GM19452 (cell line): ENCODE results near the gene RASGRF1.

Experiments
- ATAC-seq: cut with Tn5 transposase; IDR thresholded peaks from one replicate; pipeline ENCODE4 v1.9.1; 2021; ENCODE audit not compliant: unreplicated experiment

RASGRF1 gene

DNA sequence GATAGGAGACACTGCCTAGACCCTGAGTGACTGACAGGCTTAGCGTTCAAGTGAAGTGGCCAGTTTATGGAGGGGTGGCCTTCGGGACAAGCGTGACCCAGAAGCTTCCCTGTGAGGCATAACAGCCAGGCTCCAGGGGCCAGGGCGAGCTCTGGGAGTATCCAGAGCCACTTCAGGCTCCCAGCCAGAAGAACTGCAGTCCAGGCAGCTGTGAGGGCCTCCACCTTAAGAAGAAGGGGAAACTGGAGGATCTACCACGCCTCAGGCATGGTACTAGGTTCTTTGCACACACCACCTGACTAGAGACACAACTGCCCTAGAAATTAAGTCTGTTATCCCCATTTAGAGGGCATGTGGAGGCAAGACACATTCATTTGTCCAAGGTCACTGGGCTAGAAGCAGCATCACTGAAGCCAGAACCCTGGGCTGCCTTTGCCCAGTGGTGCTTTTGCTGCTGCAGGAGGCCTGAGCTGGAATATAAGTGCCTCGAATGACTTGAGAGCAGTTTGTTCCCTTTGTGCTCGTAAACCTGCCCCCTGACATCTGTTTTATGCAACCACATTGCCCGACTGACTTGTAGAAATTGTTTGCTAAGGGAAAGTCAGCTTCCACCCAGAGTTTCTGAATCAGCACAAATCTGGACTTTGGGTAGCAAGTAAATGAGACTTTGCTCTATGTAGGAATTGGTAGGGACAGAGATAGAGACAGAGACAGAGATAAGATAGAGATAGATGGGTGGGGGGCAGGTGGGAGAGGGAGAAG lies 23.3 kb downstream of the RASGRF1 start:
- no peak for ATAC-seq

DNA sequence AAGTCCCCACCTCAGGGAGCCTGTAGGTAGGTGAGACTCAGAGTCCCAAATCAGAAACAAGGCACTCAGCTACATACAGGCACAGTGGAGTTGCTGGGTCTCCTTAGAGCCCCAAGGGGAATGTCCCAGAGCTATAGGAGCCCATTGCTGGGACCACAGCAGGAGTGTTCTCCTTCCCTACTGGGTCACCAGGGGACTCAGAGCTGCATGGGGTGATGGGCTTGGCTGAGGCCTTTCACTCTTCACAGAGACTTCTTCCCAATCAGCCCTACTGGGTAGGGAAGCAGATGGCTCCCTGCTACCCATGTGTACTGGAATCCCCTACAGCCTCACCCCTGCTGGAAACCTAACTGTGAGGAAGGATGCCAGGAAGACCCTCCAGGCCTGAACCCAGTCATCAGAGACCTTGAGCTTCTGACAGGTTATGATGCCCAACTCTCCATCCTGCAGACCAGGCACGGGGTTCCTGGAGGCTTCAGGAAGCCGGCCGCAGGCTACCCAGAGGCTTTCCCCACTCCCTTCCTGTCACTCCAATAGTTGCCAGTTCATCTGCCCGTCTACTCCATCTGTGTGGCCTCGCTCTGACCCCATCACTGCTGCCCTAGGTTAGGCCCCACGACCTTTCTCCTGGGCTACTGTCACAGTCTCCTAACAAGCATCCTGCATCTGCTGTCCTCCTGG lies 24.0 kb downstream of the RASGRF1 start:
- ATAC-seq: no peak

DNA sequence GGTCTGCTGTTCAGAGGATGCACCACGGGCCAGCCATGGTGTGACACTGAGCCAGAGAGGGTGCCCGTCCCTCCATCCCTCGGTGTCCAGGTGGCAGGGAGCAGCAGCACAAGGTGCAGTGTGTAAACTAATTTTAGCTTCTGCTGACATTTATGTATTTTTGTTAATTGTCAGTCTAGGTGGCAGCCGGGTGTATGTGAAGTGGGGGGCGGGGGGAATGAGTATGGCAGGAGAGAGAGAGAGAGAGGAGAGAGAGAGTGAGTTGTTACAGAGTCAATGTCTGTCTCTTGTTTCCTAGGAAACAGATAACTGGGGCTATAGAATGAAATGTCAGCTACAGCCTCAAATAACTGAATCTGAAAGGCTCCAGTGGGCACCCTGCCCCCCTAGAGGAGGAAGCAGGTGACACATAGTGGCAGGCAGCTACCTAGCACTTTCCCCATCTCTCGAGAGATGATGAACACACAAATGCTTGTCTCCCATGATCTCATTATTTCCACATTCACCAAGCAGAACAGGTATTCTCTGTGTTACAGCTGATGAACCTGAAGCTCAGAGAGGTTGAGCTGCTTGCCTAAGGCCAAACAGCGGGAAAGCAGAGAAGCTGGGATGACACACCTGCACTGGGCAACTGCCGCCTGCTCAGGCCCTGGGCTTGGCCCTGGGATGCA lies 24.7 kb downstream of the RASGRF1 start:
- ATAC-seq: no peak

DNA sequence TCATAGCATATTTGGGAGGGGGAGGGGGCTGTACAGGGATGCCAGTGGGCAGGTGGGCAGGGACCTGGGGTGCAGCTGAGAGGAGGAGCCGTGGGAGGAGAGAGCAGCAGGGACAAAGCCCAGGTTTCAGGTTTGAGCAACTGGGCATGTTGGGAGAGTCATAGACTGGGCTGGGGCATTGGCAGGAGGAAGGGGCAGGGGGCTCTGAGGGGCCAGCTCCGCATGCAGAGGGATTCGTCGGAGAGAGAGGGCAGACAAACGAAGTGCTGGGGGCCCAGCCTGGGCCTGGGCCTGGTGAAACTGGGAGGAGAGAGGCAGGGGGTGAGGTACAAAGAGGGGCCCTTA lies 25.2 kb downstream of the RASGRF1 start:
- ATAC-seq: no peak

DNA sequence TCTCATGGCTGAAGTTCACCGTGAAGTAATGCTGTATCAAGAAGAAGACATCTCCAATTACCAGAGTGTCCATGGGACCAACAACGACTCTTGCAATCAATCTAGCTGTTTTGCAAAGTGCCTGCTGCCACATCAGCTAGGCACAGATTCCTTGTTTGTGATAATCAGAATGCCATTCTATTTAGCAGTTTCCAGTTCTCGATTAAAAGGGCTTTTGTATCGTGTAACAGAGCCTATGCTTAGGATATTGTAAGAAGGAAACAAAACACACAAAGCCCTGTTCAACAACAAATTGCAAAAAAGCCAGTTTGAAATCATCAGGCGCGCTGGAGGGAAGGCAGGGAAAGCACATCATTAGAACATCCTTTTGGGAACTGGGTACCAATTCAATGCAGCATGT lies 26.1 kb downstream of the RASGRF1 start:
- ATAC-seq: no peak

DNA sequence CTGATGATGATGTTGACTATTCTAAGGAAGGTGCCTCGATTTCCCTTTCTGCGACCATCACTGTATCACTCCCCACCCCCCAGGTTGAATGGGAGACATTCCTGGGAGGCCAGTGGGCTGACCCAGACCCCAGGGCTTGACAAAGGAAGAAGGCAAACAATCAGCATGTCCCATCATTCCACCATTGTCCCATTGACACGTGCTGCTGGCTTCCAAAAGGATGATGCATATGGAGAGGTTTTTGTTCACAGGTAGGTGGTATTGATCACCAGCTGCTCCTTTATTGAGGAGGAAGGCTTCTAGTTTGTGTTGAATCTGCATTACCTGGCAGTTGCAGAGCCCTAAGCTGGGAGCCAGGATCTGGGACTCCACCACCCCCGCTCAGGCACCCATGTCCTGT lies 30.4 kb downstream of the RASGRF1 start:
- ATAC-seq: no peak

DNA sequence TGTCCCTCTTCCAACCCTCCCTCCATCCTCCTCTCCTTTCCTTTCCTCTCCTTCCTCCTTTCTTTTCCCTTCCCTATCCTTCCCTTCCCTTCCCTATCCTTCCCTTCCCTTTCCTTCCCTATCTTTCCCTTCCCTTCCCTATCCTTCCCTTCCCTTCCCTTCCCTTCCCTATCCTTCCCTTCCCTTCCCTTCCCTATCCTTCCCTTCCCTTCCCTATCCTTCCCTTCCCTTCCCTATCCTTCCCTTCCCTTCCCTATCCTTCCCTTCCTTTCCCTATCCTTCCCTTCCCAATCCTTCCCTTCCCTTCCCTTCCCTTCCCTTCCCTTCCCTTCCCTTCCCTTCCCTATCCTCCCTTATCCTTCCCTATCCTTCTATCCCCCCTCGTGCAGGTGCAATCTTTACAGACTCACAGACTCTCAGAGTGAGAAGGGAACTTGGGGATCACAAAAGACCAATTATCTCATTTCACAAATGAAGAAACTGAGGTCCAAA lies 31.5 kb downstream of the RASGRF1 start:
- no peak for ATAC-seq

DNA sequence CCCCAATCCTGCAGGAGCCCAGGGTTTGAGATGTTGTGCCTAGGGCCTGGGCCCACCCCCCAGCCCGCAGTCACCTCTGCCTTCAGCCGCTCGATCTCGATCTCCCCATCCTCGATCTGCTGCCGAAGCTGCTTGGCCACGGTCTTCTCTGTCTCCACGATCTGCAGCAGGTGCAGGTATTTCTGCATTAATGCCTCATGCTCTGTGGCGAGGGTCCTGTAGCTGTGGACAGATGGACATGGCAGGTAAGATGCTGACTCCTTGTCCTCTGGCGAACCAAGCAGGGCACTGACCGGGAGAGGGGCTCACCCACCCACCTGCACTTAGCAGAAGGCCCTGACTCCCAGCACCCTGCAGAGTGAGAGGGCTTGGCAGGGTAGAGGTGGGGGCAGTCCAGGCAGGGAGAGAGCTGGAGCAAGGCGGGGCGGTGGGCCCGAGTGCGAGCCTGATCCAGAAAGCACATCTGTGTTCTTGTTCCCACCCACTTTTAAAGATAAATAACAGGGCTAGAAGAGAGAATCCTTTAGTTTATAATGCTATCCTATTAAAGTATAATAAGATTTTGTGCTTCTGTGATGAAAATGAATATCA lies 32.2 kb downstream of the RASGRF1 start:
- no peak for ATAC-seq

DNA sequence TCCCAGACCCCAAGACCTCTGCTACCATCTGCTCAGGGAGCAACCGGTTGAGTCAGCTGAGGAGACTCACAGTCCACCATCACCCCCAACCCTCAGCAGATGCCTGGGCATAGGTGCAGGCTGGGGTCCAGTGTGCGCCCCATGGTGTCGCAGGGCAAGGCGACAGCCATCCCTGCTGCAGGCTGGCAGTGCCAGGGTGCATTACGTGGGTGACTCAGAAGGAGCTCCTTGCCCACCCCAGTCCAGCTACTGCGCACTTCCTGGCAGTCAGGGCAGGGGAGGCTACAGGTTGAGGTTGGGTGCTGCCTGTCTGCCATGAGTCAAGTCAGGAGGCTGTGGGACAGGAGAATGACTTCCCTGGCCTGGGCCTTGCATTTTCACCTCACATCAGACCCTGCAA lies 33.5 kb downstream of the RASGRF1 start:
- no peak for ATAC-seq

DNA sequence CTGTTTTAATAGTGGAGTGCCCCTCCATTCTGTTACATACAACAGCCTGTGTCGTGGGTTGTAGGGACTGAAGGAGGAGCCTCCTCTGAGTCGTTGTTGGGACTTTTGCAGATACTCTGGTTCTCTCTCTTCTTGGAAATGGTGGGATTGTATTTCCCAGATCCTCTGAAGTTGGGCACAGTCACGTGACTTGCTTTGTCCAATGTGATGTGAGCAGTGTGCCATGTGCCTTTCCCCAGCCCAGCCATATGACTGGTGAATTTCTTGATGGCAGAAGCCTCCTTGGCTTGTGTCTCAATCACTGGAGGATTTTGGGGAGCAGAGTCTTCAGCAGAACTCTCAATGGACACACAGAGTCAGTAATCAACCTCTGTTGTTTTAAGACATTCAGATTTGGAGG lies 36.2 kb downstream of the RASGRF1 start:
- no peak for ATAC-seq

DNA sequence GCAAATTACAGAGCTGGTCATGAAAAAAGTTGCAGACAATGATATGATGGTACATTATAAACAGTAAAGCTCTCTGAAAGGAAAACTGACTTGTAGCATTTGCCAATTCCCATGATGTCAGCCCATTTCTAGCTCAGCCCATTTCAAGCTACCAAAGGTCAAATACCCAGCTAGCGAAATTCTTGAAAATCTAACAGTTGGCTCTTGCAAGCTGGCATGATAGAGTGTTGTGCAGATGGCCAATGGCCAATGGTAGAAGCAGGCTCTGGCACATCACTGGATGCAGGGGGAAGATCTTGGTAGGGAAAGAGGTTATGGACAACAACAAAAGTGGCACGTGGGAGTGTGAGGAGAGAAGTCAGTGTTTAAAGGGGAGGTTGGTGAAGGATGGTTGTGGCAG lies 36.7 kb downstream of the RASGRF1 start:
- no peak for ATAC-seq

DNA sequence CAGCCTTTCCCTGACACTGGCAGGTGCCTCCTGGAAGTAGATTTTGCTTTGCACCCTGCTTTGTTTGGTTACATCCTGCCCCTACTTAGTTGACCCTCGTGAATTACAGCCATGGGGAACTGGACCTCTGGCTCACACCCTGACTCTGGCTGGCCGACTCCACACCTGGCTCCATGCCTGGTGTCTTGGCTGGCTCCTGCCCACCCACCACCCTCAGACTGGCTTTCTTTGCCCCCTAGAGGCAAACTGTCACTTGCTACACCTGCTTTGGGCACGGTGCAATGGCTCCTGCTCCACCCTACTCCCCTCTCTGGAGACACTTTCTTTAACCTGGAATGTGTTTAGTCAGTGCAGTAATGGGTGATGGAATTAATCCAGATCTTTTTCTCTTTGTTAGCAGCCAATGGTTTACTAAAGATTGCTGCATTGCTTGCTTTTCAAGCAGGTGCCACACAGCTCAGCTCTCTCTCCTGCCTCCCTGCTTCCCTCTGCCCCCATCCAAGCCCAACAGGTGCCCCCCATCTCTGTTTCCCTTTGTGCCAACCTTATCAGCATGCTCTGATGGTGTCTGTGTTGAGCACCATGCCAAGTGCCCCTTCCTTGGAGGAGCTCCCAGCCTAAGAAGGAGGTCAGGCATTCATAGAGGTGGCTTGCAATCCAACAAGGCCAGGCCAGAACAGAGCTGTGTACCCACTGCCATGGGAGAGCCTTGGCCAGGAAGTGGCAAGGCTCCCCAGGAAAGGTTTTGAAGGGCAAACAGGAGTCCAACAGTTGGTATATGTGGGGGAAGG lies 38.4 kb downstream of the RASGRF1 start:
- no peak for ATAC-seq

DNA sequence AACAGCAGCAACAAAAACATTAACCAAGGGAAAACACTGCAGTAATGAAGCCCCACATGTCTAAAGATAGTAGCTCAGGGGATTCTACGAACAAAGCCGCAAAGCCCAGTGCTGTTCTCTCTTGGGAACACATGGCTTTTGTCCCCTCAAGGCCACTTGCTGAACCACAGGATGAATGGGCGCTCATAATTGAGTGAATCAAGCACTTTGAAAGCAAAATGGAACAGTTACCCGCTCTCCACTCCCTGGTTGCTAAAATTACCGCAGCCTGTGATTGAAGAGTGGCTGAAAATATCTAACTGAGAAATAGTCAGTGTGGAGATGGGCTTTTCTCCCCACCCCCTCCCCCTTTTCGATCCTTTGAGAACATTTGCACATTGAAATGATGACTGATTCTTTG lies 39.6 kb downstream of the RASGRF1 start:
- ATAC-seq: no peak

DNA sequence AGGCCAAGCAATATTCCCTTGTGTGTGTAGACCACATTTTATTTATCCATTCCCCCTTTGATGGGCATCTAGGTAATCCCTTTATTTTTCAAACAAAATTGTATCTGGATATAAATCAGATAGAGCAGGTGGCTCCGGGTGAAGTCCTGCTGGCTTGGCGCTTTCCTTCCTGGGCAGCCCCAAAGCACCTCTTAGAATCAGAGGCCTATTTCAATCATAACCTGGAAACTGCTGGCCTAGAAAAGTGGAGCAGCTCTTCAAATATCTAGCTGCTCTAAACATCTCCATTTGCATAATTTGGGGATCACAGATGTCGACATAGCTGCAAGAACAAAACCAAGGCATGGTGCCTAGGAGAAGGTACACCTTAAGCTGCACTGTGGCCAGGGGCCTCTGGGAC lies 40.2 kb downstream of the RASGRF1 start:
- ATAC-seq: no peak

DNA sequence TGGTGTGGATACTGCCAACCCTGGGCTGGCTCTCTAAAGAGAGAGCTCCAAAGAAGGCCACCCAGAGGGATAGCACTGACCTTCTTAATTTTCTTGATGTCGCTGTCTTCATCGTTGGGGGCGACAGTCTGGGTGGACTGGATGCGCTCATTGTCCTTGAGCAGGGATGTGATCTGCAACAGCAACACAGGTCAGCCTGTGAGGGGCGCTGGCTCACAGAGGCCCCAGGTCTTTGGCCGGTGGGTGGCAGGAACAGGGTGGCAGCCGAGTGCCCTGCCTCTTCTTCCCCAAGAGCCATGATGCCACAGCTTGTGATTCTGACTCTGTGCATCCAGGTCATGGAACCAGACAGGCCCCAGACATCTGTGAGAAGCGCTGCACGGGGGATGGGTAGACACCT lies 41.2 kb downstream of the RASGRF1 start:
- no peak for ATAC-seq

DNA sequence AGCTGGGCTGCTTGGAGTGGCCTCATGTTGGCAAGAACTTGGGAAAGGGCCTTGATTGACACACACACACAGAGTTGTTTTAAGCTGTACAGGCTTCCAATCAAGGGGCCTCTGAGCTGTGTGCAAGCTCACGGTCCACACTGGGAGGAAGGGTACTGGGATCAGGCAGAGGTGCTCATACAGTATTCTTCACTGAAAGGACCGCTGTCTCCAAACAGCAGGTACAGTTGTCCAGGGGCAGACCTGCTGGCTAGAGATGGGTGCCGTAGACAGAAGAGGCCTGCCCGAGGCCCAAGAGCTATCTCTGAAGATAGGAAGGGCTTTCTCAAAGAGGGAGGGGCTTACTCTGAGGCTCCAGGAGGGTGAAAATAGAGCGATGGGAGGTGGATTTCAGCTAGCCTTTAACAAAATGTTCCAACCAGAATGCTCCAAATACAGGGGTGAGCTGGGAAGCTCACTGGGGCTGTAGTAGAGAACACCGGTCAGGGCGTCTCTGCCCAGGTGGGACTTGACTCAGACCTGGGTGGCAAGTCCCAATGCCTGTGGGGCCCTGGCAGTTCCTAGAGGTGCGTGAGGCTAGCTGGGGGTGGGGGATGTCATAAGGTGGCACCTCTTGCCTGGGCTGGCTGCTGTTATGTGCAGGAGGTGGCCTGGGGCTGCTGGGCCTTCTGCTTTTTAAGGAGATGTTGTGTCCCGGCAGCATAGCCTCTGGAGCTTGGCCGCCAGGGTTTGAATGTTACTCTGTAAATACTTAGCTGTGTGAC lies 42.7 kb downstream of the RASGRF1 start:
- ATAC-seq: no peak

DNA sequence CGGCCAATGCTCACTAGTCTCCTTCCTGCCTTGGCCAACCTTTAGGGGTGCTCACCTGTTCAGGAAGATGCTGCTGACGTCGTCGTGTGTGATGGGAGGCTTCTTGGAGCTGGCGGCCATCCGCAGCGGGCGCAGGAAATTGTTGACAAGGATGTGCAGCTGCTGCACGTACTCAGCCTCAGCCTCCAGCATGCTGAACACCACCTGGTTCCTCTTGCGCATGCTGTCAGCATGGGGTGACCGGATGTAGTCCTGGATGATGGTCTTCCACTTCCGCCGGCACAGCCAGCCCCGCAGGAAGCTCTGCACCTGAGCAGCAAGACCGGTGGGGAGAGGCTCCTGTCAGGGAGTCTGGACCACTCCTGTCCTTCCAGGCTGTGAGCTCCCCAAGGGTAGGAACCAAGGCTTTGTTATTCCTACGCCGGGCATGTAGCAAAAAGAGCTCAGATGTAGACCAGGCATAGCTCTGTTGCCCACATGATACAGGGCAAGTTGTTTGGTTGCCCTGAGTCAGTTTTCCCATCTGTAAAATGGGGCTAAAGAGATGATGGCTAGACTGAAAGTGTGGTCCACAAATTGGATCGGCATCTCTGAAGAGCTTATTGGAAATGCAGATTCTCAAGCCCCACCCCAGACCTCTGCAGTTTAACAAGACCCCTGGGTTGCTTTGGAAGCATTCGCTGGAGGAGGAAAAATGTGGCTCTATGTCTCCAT lies 43.7 kb downstream of the RASGRF1 start:
- no peak for ATAC-seq

DNA sequence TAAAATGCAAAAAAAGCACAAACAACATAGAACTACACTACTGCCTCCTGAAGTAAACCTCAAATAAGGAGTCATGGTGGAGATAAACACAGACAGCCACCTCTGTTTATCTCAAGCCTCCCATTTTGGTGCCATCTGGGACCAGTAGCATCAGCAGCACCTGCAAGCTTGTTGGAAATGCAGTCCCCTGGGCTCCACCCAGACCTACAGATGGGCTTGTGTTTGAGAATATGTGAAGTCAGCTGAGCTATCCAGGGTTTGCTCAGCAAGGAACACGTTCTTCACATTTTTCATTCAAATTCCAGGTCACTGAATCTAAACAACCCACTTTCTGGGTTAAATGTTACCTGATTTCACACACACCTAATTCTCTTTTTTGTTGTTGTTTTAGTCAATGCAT lies 45.5 kb downstream of the RASGRF1 start:
- no peak for ATAC-seq

DNA sequence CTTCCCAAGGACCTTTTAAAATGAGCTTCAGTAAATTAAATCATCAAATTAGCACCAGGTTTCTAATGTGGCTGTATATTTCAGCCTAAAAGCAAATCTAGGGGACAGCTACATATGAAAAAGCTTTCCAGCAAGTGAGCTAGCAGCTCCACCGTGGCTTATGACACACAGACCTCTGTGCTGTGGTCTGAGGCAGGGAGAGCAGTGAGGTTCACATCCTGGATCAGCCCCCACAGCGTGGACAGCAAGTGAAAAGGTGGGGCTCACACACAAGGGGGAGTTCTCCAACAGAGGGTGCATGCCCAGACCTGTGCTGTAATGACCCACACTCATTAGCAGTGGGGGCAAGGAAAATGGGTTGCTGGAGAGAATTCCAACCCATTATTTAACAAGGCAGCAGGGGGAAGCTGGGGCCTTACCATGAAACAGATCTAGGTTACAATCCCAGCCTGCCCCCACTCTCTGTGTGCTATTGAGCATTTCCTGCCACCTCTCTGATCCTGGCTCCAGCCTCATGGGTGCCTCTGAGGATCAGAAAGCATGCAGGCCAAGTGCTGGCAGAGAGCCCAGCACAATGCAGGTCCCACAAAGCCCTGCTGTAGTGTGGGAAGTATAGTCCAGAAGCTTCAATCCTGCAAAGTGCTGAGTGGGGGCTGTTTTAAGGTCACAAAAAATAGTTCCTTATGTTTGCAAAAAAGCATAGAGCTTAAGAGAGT lies 48.2 kb downstream of the RASGRF1 start:
- ATAC-seq: no peak
